NT2/D1 (cell line): ENCODE data around the gene GMEB2.
"Not testable (repeated sequence)": the region's sequence is repeated elsewhere in the genome, so short reads cannot be mapped to it uniquely, and the experiment has no call there.

Source experiments
- DNase-seq: peaks from one replicate; pipeline ENCODE4 v3.0.0-alpha.2; 2011; ENCODE audit warnings: low read depth, low spot score
- H3K27me3 ChIP-seq: 2 replicates; pipeline ENCODE4 v1.6.0; 2011; ENCODE audit warnings: mild to moderate bottlenecking; ENCODE audit not compliant: insufficient read length, insufficient read depth
- H3K36me3 ChIP-seq: 2 replicates; pipeline ENCODE4 v1.6.1; 2011; ENCODE audit warnings: mild to moderate bottlenecking, low read length, mixed read lengths; ENCODE audit not compliant: insufficient read depth, insufficient read length
- H3K4me1 ChIP-seq: 2 replicates; pipeline ENCODE4 v1.5.1; 2011; ENCODE audit not compliant: insufficient read depth, insufficient read length
- H3K4me3 ChIP-seq: 2 replicates; pipeline ENCODE4 v1.5.1; 2011; ENCODE audit warnings: low read depth; ENCODE audit not compliant: insufficient read length
- H3K9ac ChIP-seq: 2 replicates; pipeline ENCODE4 v1.6.0; 2011; ENCODE audit warnings: low read depth; ENCODE audit not compliant: insufficient read length
- H3K9me3 ChIP-seq: 2 replicates; pipeline ENCODE4 v1.5.1; 2011; ENCODE audit warnings: mild to moderate bottlenecking, low read length; ENCODE audit not compliant: insufficient read depth
- SUZ12 ChIP-seq: IDR thresholded peaks from 2 replicates; pipeline ENCODE4 v1.6.1; 2011; ENCODE audit not compliant: insufficient read length, insufficient read depth; ENCODE audit errors: extremely low read depth
- YY1 ChIP-seq: IDR thresholded peaks from 2 replicates; pipeline ENCODE4 v1.6.1; 2011; ENCODE audit not compliant: insufficient read length, insufficient read depth
- ZNF274 ChIP-seq: IDR thresholded peaks from 2 replicates; pipeline ENCODE4 v1.6.1; 2011; ENCODE audit warnings: mild to moderate bottlenecking, low read depth, low read length

The GMEB2 gene

DNA sequence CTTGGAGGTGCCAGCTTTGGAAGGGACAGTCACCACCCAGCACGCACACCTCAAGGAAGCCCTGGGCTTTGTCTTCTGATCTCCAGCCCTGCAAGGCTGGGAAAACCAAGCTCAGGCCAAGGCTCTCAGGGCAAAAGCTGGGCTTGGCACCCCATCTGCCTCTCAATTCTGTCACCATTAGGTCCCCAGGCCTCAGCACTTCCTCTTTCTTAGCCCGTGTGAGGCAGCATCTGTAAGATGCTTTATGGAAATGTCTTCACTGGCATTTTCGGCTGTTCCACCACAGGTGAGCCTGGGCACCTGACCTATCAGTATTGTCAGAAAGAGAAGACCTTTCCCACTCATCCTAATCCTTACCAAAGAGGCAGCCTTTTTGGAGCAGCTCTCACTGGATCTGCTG is 24.6 kb downstream of the GMEB2 start:
- Histone ChIP-seq H3K9me3 (no peaks in the 10 kb centered on the region), H3K4me3 (no peak overlapping the region), H3K27me3 (no peaks in the 10 kb centered on the region), H3K9ac (no peak overlapping the region), H3K36me3 (peaks cover 55% of the 10 kb centered on the region), H3K4me1 (peaks cover 3% of the 10 kb centered on the region)
- DNase-seq: no peak
- TF ChIP-seq ZNF274 (no peak), YY1 (no peak)

GRCh38 chr20:63601679-63602078 is 25.2 kb downstream of the GMEB2 start:
- not testable (repeated sequence) for H3K27me3 ChIP-seq, H3K4me3 ChIP-seq, H3K9ac ChIP-seq, H3K4me1 ChIP-seq, H3K9me3 ChIP-seq, DNase-seq
- peaks cover 59% of the 10 kb centered on the region for H3K36me3 ChIP-seq

DNA sequence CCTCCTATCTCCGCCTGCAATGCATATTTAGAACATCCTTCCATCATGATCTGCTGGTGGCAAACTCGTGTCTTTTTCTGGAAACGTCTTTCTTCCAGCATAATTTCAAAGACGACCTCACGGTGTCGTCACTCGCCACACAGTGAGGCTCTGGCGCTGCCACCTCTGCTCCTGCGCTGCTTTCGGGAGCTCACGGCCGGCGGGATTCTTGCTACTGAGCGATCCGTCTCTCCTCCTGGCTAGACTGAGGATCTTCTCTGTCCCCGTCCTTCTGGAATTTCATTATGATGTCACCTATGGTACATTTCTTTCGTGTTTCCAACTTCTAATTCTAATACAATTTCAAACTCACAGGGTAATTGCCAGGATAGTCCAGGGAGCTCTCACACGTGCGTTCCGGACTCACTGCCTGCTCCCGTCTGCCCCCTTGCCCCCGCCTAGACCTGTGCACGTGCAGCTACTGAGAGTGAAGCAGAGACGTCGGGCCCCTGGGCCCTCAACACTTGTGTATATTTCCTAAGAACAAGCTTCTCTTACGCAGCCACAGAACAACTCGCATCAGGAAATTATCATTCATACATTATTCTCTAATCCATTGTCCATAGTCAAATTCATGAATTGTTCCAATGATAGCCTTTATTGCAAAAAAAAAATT is 27.4 kb downstream of the GMEB2 start:
- peaks cover 3% of the 10 kb centered on the region for H3K4me1 ChIP-seq
- no peak overlapping the region for H3K9ac ChIP-seq
- DNase-seq: no peak
- H3K9me3 ChIP-seq: no peaks in the 10 kb centered on the region
- TF ChIP-seq SUZ12 (no peak), ZNF274 (no peak)
- no peaks in the 10 kb centered on the region for H3K27me3 ChIP-seq
- no peak overlapping the region for H3K4me3 ChIP-seq
- peaks cover 71% of the 10 kb centered on the region for H3K36me3 ChIP-seq

DNA sequence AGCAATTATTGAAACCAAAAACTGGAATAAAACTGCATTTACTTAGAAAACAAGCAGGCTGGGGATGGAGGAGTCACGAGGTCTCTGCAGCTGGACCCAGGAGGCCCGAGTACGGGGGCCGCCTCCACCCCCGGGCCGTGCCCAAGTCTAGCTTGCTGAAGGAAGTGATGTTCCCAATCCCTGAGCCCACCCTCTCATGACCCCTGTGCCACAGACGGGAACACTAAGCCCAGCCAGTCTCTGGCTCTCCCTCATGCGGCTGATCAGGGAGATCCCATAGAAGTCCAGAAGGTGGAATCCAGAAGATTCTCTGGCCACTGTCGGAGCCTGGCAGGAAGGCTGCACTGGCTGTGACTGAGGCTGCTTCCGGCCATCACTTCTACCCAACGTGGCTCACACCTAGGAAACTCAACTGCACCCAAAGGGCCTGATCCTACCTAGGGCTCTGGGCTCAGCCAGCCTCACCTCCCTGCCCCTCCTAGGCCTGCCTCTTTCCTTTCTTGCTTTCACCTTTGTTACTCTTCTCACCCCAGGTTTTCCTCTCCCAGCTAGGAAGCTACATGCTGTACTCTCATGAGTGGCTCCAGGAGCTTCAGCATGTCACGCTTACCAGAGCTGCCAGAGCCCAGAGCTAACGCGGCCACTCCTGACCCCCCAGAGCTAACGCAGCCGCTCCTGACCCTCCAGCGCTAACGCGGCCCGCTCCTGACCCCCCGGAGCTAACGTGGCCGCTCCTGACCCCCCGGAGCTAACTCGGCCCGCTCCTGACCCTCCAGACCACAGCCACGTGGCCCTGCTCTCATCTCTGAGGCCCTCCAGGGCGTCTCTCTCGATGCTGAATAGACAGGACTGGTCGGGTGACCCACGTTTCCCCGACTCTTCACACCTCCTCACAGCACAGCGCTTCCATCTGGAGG is 28.2 kb downstream of the GMEB2 start:
- Histone ChIP-seq H3K4me1 (peaks cover 3% of the 10 kb centered on the region), H3K9me3 (no peaks in the 10 kb centered on the region), H3K4me3 (no peak overlapping the region), H3K36me3 (peaks cover 70% of the 10 kb centered on the region), H3K27me3 (no peaks in the 10 kb centered on the region), H3K9ac (no peak overlapping the region)
- no peak for DNase-seq
- no peak for TF ChIP-seq SUZ12
- no peak for TF ChIP-seq ZNF274
- no peak for TF ChIP-seq YY1

DNA sequence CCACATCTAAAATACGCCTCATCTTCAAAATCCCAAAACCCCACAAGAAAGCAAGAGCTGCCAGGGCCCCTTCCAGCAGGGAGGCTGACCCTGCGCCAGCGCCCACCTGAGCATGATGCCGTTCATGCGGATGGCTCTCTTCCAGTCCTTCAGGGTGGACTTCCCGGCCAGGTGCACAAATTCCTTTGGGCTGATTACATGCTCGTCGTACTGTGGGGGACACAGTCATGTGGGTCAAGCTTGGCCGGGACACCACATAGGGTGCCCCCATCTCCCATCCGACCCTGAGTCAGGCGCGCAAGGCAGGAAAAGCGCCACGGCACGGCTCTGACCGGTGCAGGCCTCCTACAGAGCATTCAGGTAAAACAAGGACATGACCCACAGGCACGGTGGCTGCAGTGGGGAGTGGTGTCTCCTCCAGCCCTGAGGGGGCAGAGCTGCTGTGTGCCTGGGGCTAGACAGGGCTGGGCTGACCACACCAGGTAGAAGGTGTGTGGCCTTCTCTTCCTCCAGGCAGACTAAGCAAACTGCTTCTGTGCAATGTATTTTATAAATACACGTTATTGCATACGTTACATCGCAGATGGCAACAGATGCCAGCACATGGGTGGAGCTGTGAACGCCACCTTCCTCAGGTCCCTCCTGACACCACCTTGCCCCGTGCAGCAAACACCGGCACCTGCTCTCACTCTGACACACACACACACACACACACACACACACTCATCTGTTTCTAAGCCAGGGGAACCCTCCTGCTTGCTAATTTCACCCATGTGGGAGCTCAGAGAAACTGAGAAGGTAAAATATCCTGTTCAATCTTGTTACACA is 29.0 kb downstream of the GMEB2 start:
- TF ChIP-seq SUZ12 (no peak), ZNF274 (no peak), YY1 (no peak)
- no peaks in the 10 kb centered on the region for H3K9me3 ChIP-seq
- no peaks in the 10 kb centered on the region for H3K27me3 ChIP-seq
- H3K9ac ChIP-seq: no peak overlapping the region
- DNase-seq: no peak
- peaks cover 72% of the 10 kb centered on the region for H3K36me3 ChIP-seq
- H3K4me1 ChIP-seq: peaks cover 3% of the 10 kb centered on the region
- no peak overlapping the region for H3K4me3 ChIP-seq

DNA sequence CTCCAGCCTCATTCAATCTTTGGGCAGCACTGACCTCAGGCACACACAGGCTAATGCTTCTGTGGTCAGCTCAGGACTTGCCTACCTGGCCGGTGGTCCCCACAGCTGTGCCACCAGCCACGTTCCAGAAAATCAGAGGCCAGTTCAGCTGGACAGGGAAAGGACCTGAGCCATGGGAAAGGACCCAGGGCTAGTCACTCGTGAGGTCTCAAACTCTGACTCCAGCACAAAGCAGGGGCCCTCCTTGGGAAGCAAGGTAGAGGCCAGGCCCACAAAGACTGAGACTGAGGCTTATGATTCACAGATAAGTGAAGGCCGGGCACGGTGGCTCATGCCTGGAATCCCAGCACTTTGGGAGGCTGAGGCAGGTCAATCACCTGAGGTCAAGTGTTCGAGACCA is 30.5 kb downstream of the GMEB2 start:
- H3K9me3 ChIP-seq: no peaks in the 10 kb centered on the region
- H3K36me3 ChIP-seq: peaks cover 75% of the 10 kb centered on the region
- peaks cover 9% of the 10 kb centered on the region for H3K4me1 ChIP-seq
- no peak for DNase-seq
- no peaks in the 10 kb centered on the region for H3K27me3 ChIP-seq
- no peak for TF ChIP-seq SUZ12
- TF ChIP-seq YY1: no peak
- TF ChIP-seq ZNF274: no peak
- H3K9ac ChIP-seq: no peak overlapping the region
- H3K4me3 ChIP-seq: no peak overlapping the region

DNA sequence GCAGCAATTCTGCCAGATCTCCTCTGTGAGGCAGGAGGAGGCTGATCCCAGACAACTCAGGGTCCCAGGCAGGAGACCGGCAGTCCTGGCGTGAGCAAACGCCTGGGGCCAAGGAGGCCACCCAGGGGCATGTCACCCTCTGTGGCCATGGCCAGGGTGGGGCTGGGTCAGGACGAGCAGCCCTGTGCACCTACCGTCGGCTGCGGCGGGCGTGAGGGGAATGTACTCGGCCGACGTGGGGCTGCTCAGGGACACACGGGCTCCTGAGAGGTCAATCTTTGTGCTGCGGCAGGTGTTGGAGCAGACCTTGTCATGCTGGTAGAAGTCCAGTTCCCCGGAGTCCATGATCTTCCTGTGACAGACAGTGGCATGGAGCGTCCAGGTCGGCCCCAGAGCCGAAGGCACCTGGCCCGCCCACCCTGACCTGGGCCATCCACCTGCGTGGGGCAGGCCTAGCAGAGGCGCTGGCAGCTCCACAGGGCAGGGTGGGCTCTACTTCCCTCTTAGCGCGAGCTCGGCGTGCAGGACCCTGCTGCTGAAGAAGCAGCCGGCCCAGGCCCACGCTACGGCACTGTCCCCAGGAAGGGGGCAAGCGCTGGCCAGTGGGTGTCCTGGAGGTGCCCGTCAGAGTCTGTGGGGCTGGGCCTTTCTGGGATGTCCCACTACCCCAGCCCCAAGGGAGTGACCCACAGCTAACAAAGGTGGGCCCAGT is 31.3 kb downstream of the GMEB2 start:
- H3K9me3 ChIP-seq: no peaks in the 10 kb centered on the region
- H3K27me3 ChIP-seq: no peaks in the 10 kb centered on the region
- H3K36me3 ChIP-seq: peaks cover 73% of the 10 kb centered on the region
- peaks cover 9% of the 10 kb centered on the region for H3K4me1 ChIP-seq
- no peak overlapping the region for H3K9ac ChIP-seq
- no peak for DNase-seq
- TF ChIP-seq YY1: no peak
- TF ChIP-seq ZNF274: no peak
- TF ChIP-seq SUZ12: no peak
- no peak overlapping the region for H3K4me3 ChIP-seq
